Astrocyte of the spinal cord (primary cell): Measurements from ENCODE around the gene ZNF652.

Experiments used
- DNase-seq: peaks from one replicate; pipeline ENCODE4 v3.0.0; 2011; ENCODE audit warnings: low read depth, low spot score
- H3K4me3 ChIP-seq: 2 replicates; pipeline ENCODE4 v1.5.1; 2011; ENCODE audit warnings: low read depth, mild to moderate bottlenecking, low read length, moderate library complexity
- CTCF ChIP-seq: IDR thresholded peaks from 2 replicates; pipeline ENCODE4 v1.5.1; 2012; ENCODE audit warnings: low read depth, mild to moderate bottlenecking, low read length, inconsistent platforms
- in situ Hi-C: cut with HindIII; loops from 2 replicates; pipeline ENCODE4 v1.10.0; 2017; ENCODE audit warnings: low sequenced_read_pairs

Gene ZNF652

DNA sequence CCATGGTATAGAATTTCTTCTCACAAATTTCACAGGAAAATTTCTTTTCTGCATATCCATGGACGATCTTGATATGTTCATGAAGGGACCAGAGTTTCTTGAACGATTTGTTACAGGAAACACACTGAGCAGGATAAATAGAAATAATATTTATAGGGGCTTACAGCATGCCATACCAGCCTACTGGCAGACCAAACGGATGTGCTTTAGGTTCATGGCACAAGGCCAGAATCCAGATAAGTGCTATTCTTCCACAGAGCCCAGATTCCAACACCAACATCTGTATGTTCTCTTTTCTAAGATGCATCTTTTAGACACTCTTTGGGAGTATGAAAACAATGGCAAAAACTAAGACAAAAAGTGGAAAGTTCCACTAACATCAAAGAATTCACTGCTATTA is 49.3 kb downstream of the ZNF652 start:
- in situ Hi-C loops, result no loop called here
- no peak for TF ChIP-seq CTCF
- DNase-seq, result no peak

DNA sequence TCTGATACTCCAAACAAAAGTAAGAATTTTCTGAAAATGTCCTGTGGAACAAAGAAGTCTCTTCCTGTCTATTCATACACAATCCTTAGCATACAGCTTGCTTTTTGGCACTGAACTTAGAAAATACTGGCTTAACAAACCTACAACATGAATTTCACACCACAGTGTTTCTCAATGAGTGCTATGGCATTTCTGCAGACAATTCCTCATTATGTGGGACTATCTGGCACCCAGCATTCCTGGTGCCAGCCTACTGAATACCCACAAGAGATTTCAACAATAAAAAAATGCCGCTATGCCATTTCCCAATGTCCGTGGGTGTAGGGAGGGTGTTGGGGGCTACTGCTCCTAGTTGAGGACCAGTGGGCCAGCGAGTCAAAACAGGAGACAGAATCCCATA is 62.1 kb downstream of the ZNF652 start:
- no peak for TF ChIP-seq CTCF
- in situ Hi-C loops, result no loop called here
- no peak for DNase-seq
- H3K4me3 ChIP-seq, result no peak overlapping the region

More for the DNA sequence above, 49.3 kb downstream of the ZNF652 start:
- H3K4me3 ChIP-seq, result no peak overlapping the region

DNA sequence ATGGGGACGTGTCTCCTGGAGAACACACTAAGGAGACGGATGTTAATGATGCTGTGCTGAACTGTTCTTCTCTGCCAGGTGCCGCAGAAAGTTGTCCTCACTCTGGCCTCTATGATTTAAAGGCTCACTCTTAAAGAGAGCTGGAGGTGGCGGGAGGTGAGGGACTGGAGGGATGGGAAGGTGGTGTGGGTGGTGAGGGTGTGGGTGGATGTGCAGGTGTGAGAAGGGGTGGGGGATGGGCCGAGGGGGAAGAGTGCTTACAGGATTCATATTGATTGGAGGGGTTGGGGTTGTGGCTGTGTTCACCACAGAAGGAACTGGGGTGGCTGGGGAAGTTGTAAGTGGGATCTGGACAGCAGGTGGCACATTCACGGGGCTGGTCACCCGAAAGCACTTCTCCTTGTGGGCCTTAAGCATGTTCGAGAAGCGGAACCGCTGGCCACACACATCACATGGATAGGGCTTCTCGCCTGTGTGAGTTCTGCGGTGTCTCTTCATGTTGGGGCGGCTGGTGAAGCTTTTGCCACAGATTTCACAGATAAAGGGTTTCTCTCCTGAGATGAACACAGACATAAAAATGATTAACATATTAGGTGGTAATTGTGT is 63.6 kb downstream of the ZNF652 start:
- in situ Hi-C loops, result no loop called here

GRCh38 chr17:49297141-49297540 is 64.9 kb downstream of the ZNF652 start:
- TF ChIP-seq CTCF, result no peak
- in situ Hi-C loops, result no loop called here
- DNase-seq, result no peak
- no peak overlapping the region for H3K4me3 ChIP-seq

More for the DNA sequence above, 63.6 kb downstream of the ZNF652 start:
- DNase-seq, result no peak
- TF ChIP-seq CTCF, result no peak
- no peak overlapping the region for H3K4me3 ChIP-seq

DNA sequence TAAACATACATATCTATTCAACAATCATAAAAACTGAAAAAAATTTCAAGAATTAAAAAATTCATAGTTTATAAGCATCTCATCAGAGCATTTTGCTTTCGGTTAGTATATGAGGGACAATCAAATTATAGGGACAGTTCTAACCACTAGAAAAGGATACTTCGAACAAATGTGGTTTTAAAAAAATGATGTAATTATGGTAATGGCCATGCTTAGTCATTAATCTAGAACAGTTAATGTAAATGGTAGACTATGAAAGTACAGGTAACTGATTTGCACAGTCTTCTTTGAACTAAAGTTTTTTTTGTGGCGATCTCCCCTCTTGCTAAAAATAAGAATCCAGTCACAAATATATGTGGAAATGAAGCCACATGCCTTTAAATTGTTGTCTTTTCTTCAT is 67.9 kb downstream of the ZNF652 start:
- H3K4me3 ChIP-seq, result no peak overlapping the region
- no peak for DNase-seq
- in situ Hi-C loops, result no loop called here
- no peak for TF ChIP-seq CTCF

DNA sequence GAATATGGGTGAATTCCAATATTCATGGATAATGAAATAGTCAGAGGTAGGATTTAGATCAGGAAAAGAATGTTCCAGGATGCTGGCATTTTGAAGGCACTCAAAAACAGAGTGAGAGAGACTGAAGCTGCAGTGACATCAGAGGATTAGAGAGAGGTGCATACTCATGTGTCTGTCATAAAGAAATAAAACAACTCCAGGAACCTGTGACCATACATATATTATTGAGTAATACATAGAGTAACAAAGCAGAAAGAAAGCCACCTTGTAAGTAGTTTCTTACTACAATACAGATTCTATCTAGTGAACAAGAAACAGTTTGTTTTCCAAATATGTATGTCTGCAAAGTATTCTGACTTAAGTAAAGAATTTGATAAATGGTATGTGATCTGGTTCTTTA is 69.1 kb downstream of the ZNF652 start:
- in situ Hi-C loops, result no loop called here
- no peak for DNase-seq
- H3K4me3 ChIP-seq, result no peak overlapping the region
- no peak for TF ChIP-seq CTCF

- TF ChIP-seq CTCF, result no peak
- in situ Hi-C loops, result no loop called here
- H3K4me3 ChIP-seq, result no peak overlapping the region
- DNase-seq, result no peak
Measured at GRCh38 chr17:49291929-49292328, 70.1 kb downstream of the ZNF652 start.
